Upper lobe of left lung (tissue), 6 donors: ENCODE results near the gene JMJD8. TPM values are rescaled to one million over a fixed set of nuclear protein-coding genes. Genes with fewer than 3 reads are reported as not detected.
A peak's percentile ranks its signal among the peaks of the same experiment; 100 is the strongest.

Experiments
- ATAC-seq, 2 donors: fragments of 200-7000 bp; cut with Tn5 transposase; one replicate each; pipeline ENCODE4 v1.9.1; 2022; ENCODE audit warnings: mild to moderate bottlenecking in 2 of 2, moderate library complexity in 2 of 2; ENCODE audit not compliant: low FRiP score in 2 of 2
- DNase-seq, 2 donors: peaks; one replicate each; pipeline ENCODE4 v3.0.0-alpha.2; 2019 to 2020
- H3K27ac ChIP-seq, 4 donors: fragments of 200-600 bp; sonication (generic); one replicate each; pipeline ENCODE4 v1.5.1; 2016 to 2019
- H3K27me3 ChIP-seq, 4 donors: fragments of 200-600 bp; sonication (generic); one replicate each; pipeline ENCODE4 v1.5.1; 2017 to 2019
- H3K36me3 ChIP-seq, 4 donors: fragments of 200-600 bp; sonication (generic); one replicate each; pipeline ENCODE4 v1.5.1; 2016 to 2019
- H3K4me1 ChIP-seq, 4 donors: fragments of 200-600 bp; sonication (generic); one replicate each; pipeline ENCODE4 v1.5.1; 2018 to 2019
- H3K4me3 ChIP-seq, 4 donors: fragments of 200-600 bp; sonication (generic); one replicate each; pipeline ENCODE4 v1.5.1; 2017 to 2019; ENCODE audit warnings: mild to moderate bottlenecking in 2 of 4, moderate library complexity in 1 of 4
- H3K9me3 ChIP-seq, 4 donors: fragments of 200-600 bp; sonication (generic); one replicate each; pipeline ENCODE4 v1.5.1; 2018 to 2019
- EP300 ChIP-seq, 4 donors: sonication (generic); formaldehyde crosslinking; IDR thresholded peaks; one replicate each; pipeline ENCODE4 v1.5.1; 2017; ENCODE audit warnings: antibody characterized with exemption in 4 of 4, control low read depth in 2 of 4
- POLR2A ChIP-seq, 4 donors: fragments of 450-650 bp; IDR thresholded peaks; one replicate each; pipeline ENCODE4 v1.5.1; 2016 to 2017; ENCODE audit warnings: antibody characterized with exemption in 4 of 4, mild to moderate bottlenecking in 2 of 4
- POLR2AphosphoS5 ChIP-seq, 2 donors: sonication (generic); formaldehyde crosslinking; IDR thresholded peaks; one replicate each; pipeline ENCODE4 v1.5.1; 2017; ENCODE audit warnings: antibody characterized with exemption in 2 of 2
- WGBS, 2 donors: methylation state at CpG; one replicate each; pipeline ENCODE4 v1.1.5; 2017 to 2018; 5-methylcytosine and 5-hydroxymethylcytosine counted together
- total RNA-seq, 6 donors: library from RNA; depleted of rRNA in 4 of 6; stranded (reverse); fragments of >200 nt in 4 of 6; gene quantifications; one replicate each; pipeline versions ENCODE4 v1.1.0 to v1.2.1, GENCODE V29; 2016 to 2021
- TF ChIP-seq, protein P1 (sequence below), 6 experiments: fragments of 450-650 bp in 4 of 6; fragments of 200-600 bp in 2 of 6; sonication (generic) in 2 of 6; IDR thresholded peaks; one replicate each; pipeline ENCODE4 v1.5.1; 2016 to 2019; ENCODE audit warnings: antibody characterized with exemption in 6 of 6
- donor health status: DM: no; HTN: no; CAD: no; lungs with moderate emphysema.
- donor health status: DM: no; HTN: yes; CAD: no; lungs with severe emphysema.

The JMJD8 gene
- total RNA-seq, 6 donors from 2014 or later, result 60.0 to 109 (median 65.5) TPM

DNA sequence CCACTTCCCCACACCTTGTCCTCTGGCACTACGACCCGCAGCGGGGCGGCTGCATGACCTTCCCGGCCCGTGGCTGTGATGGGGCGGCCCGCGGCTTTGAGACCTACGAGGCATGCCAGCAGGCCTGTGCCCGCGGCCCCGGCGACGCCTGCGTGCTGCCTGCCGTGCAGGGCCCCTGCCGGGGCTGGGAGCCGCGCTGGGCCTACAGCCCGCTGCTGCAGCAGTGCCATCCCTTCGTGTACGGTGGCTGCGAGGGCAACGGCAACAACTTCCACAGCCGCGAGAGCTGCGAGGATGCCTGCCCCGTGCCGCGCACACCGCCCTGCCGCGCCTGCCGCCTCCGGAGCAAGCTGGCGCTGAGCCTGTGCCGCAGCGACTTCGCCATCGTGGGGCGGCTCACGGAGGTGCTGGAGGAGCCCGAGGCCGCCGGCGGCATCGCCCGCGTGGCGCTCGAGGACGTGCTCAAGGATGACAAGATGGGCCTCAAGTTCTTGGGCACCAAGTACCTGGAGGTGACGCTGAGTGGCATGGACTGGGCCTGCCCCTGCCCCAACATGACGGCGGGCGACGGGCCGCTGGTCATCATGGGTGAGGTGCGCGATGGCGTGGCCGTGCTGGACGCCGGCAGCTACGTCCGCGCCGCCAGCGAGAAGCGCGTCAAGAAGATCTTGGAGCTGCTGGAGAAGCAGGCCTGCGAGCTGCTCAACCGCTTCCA lies 50.6 kb downstream of the JMJD8 start:
- Histone ChIP-seq H3K36me3 (peaks cover 0 to 23% (median 19%) of the 10 kb centered on the region in 4 donors), H3K27ac (no peak overlapping the region), H3K4me1 (peaks cover 29 to 62% (median 51%) of the 10 kb centered on the region in 4 donors), H3K9me3 (no peaks in the 10 kb centered on the region), H3K4me3 (no peak overlapping the region), H3K27me3 (no peaks in the 10 kb centered on the region)
- TF ChIP-seq EP300 (IDR thresholded peaks at IDR 0.05), result no peak
- TF ChIP-seq, protein P1, sequence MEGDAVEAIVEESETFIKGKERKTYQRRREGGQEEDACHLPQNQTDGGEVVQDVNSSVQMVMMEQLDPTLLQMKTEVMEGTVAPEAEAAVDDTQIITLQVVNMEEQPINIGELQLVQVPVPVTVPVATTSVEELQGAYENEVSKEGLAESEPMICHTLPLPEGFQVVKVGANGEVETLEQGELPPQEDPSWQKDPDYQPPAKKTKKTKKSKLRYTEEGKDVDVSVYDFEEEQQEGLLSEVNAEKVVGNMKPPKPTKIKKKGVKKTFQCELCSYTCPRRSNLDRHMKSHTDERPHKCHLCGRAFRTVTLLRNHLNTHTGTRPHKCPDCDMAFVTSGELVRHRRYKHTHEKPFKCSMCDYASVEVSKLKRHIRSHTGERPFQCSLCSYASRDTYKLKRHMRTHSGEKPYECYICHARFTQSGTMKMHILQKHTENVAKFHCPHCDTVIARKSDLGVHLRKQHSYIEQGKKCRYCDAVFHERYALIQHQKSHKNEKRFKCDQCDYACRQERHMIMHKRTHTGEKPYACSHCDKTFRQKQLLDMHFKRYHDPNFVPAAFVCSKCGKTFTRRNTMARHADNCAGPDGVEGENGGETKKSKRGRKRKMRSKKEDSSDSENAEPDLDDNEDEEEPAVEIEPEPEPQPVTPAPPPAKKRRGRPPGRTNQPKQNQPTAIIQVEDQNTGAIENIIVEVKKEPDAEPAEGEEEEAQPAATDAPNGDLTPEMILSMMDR (IDR thresholded peaks at IDR 0.05), result no peak
- no peak for TF ChIP-seq POLR2A (IDR thresholded peaks at IDR 0.05)
- no peak for TF ChIP-seq POLR2AphosphoS5 (IDR thresholded peaks at IDR 0.05)
- peak in 1 of 2 donors; percentile 88 for DNase-seq
- 94 to 97% methylated on average over 23 to 68 of the region's 74 CpGs for WGBS, 2 donors
- no peak for ATAC-seq

DNA sequence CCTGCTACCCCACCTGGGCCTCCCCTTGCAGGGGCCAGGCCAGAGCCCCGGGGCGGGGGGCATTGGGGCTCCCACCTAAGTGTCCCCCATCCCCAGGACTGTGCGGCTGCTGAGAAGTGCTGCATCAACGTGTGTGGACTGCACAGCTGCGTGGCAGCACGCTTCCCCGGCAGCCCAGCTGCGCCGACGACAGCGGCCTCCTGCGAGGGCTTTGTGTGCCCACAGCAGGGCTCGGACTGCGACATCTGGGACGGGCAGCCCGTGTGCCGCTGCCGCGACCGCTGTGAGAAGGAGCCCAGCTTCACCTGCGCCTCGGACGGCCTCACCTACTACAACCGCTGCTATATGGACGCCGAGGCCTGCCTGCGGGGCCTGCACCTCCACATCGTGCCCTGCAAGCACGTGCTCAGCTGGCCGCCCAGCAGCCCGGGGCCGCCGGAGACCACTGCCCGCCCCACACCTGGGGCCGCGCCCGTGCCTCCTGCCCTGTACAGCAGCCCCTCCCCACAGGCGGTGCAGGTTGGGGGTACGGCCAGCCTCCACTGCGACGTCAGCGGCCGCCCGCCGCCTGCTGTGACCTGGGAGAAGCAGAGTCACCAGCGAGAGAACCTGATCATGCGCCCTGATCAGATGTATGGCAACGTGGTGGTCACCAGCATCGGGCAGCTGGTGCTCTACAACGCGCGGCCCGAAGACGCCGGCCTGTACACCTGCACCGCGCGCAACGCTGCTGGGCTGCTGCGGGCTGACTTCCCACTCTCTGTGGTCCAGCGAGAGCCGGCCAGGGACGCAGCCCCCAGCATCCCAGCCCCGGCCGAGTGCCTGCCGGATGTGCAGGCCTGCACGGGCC lies 51.4 kb downstream of the JMJD8 start:
- 95 to 98% methylated on average over 11 to 58 of the region's 67 CpGs for WGBS, 2 donors
- no peaks in the 10 kb centered on the region for H3K9me3 ChIP-seq
- peaks cover 0 to 31% (median 26%) of the 10 kb centered on the region in 4 donors for H3K36me3 ChIP-seq
- TF ChIP-seq POLR2A (IDR thresholded peaks at IDR 0.05), result no peak
- no peak for TF ChIP-seq POLR2AphosphoS5 (IDR thresholded peaks at IDR 0.05)
- TF ChIP-seq, protein P1 (IDR thresholded peaks at IDR 0.05), result no peak
- no peak for TF ChIP-seq EP300 (IDR thresholded peaks at IDR 0.05)
- no peak overlapping the region for H3K27ac ChIP-seq
- peak in 1 of 2 donors; percentile 87 for DNase-seq
- H3K27me3 ChIP-seq, result no peaks in the 10 kb centered on the region
- no peak overlapping the region for H3K4me3 ChIP-seq
- ATAC-seq, result no peak
- peaks cover 28 to 63% (median 54%) of the 10 kb centered on the region in 4 donors for H3K4me1 ChIP-seq

DNA sequence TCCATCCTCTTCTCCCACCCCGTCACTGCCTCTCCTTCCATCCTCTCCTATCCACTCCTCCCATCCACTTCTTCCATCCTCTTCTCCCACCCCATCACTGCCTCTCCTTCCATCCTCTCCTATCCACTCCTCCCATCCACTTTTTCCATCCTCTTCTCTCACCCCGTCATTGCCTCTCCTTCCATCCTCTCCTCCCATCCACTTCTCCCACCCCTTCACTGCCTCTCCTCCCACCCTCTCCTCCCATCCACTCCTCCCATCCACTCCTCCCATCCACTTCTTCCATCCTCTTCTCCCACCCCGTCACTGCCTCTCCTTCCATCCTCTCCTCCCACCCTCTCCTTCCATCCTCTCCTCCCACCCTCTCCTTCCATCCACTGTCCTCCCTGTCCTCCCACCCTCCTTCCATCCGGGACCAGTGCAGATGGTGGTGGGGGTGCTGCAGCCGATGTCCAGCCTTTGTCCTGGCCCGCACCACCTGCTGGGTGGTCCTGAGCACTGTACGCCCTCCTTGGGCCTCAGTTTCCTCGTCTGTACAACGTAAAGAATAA lies 52.3 kb downstream of the JMJD8 start:
- Histone ChIP-seq H3K36me3 (peaks cover 5 to 39% (median 33%) of the 10 kb centered on the region in 4 donors), H3K27ac (no peak overlapping the region), H3K4me3 (no peak overlapping the region), H3K4me1 (peaks cover 23 to 64% (median 54%) of the 10 kb centered on the region in 4 donors), H3K27me3 (no peaks in the 10 kb centered on the region), H3K9me3 (no peaks in the 10 kb centered on the region)
- DNase-seq, result no peak
- ATAC-seq, result no peak
- WGBS, 2 donors, result 66 to 76% methylated on average over 7 to 9 of the region's 9 CpGs
- TF ChIP-seq EP300 (IDR thresholded peaks at IDR 0.05), result no peak
- TF ChIP-seq POLR2AphosphoS5 (IDR thresholded peaks at IDR 0.05), result no peak
- no peak for TF ChIP-seq POLR2A (IDR thresholded peaks at IDR 0.05)
- TF ChIP-seq, protein P1 (IDR thresholded peaks at IDR 0.05), result no peak

Other genes starting within 250 kb of the JMJD8 start
- gene CAPN15, start 156.6 kb downstream of the JMJD8 start, total RNA-seq, result 10 to 100 TPM; 27.3 to 84.5 (median 66.1) TPM
- not detected for gene PRR35, start 123.9 kb downstream of the JMJD8 start, total RNA-seq
- gene NHLRC4, start 117.3 kb downstream of the JMJD8 start, total RNA-seq, result 1 to 10 TPM; 1.2 to 7.8 (median 3.3) TPM
- 100 to 1,000 TPM in 2 of 6 donors, 10 to 100 TPM in 4; 42.7 to 153 (median 79.6) TPM for gene PIGQ, start 114.4 kb downstream of the JMJD8 start, total RNA-seq
- gene RAB40C, start 94.3 kb downstream of the JMJD8 start, total RNA-seq, result 100 to 1,000 TPM in 1 of 6 donors, 10 to 100 TPM in 5; 40.5 to 101 (median 61.5) TPM
- 10 to 100 TPM in 1 of 6 donors, 1 to 10 TPM in 5; 1.7 to 16.8 (median 5.8) TPM for gene WFIKKN1, start 53.3 kb downstream of the JMJD8 start, total RNA-seq
- 100 to 1,000 TPM in 4 of 6 donors, 10 to 100 TPM in 2; 69.5 to 210 (median 111) TPM for gene METTL26, start 48.0 kb downstream of the JMJD8 start, total RNA-seq
- gene MCRIP2, start 42.5 kb downstream of the JMJD8 start, total RNA-seq, result 10 to 100 TPM; 34.9 to 85.7 (median 53.3) TPM
- 100 to 1,000 TPM in 1 of 6 donors, 10 to 100 TPM in 5; 18.8 to 174 (median 34.1) TPM for gene WDR90, start 35.0 kb downstream of the JMJD8 start, total RNA-seq
- gene RHOT2, start 16.2 kb downstream of the JMJD8 start, total RNA-seq, result 100 to 1,000 TPM in 4 of 6 donors, 10 to 100 TPM in 2; 53.0 to 535 (median 107) TPM
- gene RHBDL1, start 8.7 kb downstream of the JMJD8 start, total RNA-seq, result 1 to 10 TPM in 2 of 6 donors, under 1 TPM in 3, not detected in 1; 0.59 to 2.1 (median 0.76) TPM
- gene STUB1, start 3.9 kb downstream of the JMJD8 start, total RNA-seq, result 100 to 1,000 TPM; 101 to 186 (median 118) TPM
- 10 to 100 TPM in 5 of 6 donors, 1 to 10 TPM in 1; 8.3 to 20.6 (median 14.3) TPM for gene WDR24, start 6.1 kb upstream of the JMJD8 start, total RNA-seq
- 1 to 10 TPM; 1.0 to 8.1 (median 4.1) TPM for gene FBXL16, start 21.5 kb upstream of the JMJD8 start, total RNA-seq
- 10 to 100 TPM; 22.0 to 56.0 (median 40.8) TPM for gene METRN, start 30.8 kb upstream of the JMJD8 start, total RNA-seq
- gene ANTKMT, start 36.8 kb upstream of the JMJD8 start, total RNA-seq, result 10 to 100 TPM; 38.7 to 69.7 (median 55.7) TPM
- 10 to 100 TPM in 5 of 6 donors, 1 to 10 TPM in 1; 3.5 to 69.1 (median 23.3) TPM for gene CCDC78, start 42.1 kb upstream of the JMJD8 start, total RNA-seq
- 10 to 100 TPM in 5 of 6 donors, 1 to 10 TPM in 1; 4.0 to 43.0 (median 13.5) TPM for gene HAGHL, start 42.8 kb upstream of the JMJD8 start, total RNA-seq
- 10 to 100 TPM; 27.8 to 96.4 (median 33.1) TPM for gene CIAO3, start 56.7 kb upstream of the JMJD8 start, total RNA-seq
- 100 to 1,000 TPM in 4 of 6 donors, 10 to 100 TPM in 2; 47.8 to 275 (median 121) TPM for gene MSLN, start 76.4 kb upstream of the JMJD8 start, total RNA-seq
- 10 to 100 TPM; 14.5 to 43.0 (median 20.8) TPM for gene RPUSD1, start 104.0 kb upstream of the JMJD8 start, total RNA-seq
- gene CHTF18, start 104.3 kb upstream of the JMJD8 start, total RNA-seq, result 10 to 100 TPM in 4 of 6 donors, 1 to 10 TPM in 2; 4.1 to 39.8 (median 17.9) TPM
- not detected for gene GNG13, start 116.4 kb upstream of the JMJD8 start, total RNA-seq